ENCODE results near the gene FLT3. TPM values are rescaled to one million over a fixed set of nuclear protein-coding genes. Genes with fewer than 3 reads are reported as not detected.

The FLT3 gene
- total and polyA plus RNA-seq, 2 of the 13 experiments (the other 11 are each of a cell fraction or from before 2014, with no cell fraction given) = not detected

GRCh38 chr13:28067491-28067890, 32.9 kb downstream of the FLT3 start:
- no peaks in the 10 kb centered on the region for H3K36me3 ChIP-seq (replicated peaks in 1 of 2; ENCODE audit: control insufficient read depth in 1 of 2, insufficient read depth in 2 of 2, low read length in 2 of 2)
- FAIRE-seq (no peak), DNase-seq (ENCODE audit: low spot score) (no peak), ATAC-seq (no peak)
- H3K4me1 ChIP-seq (ENCODE audit: insufficient read depth, low read length) = no peaks in the 10 kb centered on the region
- H3K27me3 ChIP-seq (ENCODE audit: control insufficient read depth in 1 of 2, insufficient read depth in 2 of 2, low read length in 2 of 2) = peaks cover 0 to 3% of the 10 kb centered on the region in 2 experiments; a peak in 1 of 5 replicates
- no TSS peak for BruUV-seq (replicated peaks)
- intact Hi-C loops (cut with micrococcal nuclease; ENCODE audit: unreplicated experiment) (no loop called here), in situ Hi-C loops (cut with HindIII; ENCODE audit: extremely low pct_ligation_motif_present, low pct_unique_long_range_greater_than_20kb) (loop anchor here (25.0 kb wide), 1 partner anchor 570 kb away; no protein-coding TSS in a partner anchor)
- no peak overlapping the region for H3K27ac ChIP-seq (ENCODE audit: extremely low read length, insufficient read depth, low read length)
- no peak overlapping the region for H3K9ac ChIP-seq (ENCODE audit: insufficient read depth, low read depth, low read length)
- WGBS (ENCODE audit: low lambda C conversion rate) = 36% methylated on average over 3 of the region's 3 CpGs
- POLR2A ChIA-PET = no interaction called here
- H4K20me1 ChIP-seq (ENCODE audit: insufficient read depth, low read length) = no peaks in the 10 kb centered on the region
- CTCF ChIA-PET (ENCODE audit: low intra/inter-chr PET ratio, low total read pairs) = no interaction called here
- H3K4me2 ChIP-seq (ENCODE audit: low read depth, low read length) = no peak overlapping the region
- no peaks in the 10 kb centered on the region for H3K9me3 ChIP-seq (ENCODE audit: low read length)
- no peak overlapping the region for H2AFZ ChIP-seq (ENCODE audit: low read length)
- no peak overlapping the region for H3K4me3 ChIP-seq (replicated peaks in 1 of 3; ENCODE audit: insufficient read depth in 1 of 3, low read depth in 2 of 3, low read length in 3 of 3)
- H3K79me2 ChIP-seq (ENCODE audit: insufficient read depth, low read length) = no peaks in the 10 kb centered on the region
- TF ChIP-seq ZNF619 (CRISPR knock-in tag; IDR thresholded peaks at IDR 0.05) (no peak), ZNF609 (CRISPR knock-in tag; IDR thresholded peaks at IDR 0.05; ENCODE audit: borderline replicate concordance) (no peak), PRDM15 (CRISPR knock-in tag; IDR thresholded peaks at IDR 0.05) (no peak), ELF4 (CRISPR knock-in tag; IDR thresholded peaks at IDR 0.05; ENCODE audit: borderline replicate concordance) (no peak), POLR2AphosphoS5 (IDR thresholded peaks at IDR 0.05; ENCODE audit: low read depth, low read length) (no peak)
- TF ChIP-seq, protein P1, sequence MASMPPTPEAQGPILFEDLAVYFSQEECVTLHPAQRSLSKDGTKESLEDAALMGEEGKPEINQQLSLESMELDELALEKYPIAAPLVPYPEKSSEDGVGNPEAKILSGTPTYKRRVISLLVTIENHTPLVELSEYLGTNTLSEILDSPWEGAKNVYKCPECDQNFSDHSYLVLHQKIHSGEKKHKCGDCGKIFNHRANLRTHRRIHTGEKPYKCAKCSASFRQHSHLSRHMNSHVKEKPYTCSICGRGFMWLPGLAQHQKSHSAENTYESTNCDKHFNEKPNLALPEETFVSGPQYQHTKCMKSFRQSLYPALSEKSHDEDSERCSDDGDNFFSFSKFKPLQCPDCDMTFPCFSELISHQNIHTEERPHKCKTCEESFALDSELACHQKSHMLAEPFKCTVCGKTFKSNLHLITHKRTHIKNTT (CRISPR knock-in tag; IDR thresholded peaks at IDR 0.05) = no peak
- TF ChIP-seq, protein P2, sequence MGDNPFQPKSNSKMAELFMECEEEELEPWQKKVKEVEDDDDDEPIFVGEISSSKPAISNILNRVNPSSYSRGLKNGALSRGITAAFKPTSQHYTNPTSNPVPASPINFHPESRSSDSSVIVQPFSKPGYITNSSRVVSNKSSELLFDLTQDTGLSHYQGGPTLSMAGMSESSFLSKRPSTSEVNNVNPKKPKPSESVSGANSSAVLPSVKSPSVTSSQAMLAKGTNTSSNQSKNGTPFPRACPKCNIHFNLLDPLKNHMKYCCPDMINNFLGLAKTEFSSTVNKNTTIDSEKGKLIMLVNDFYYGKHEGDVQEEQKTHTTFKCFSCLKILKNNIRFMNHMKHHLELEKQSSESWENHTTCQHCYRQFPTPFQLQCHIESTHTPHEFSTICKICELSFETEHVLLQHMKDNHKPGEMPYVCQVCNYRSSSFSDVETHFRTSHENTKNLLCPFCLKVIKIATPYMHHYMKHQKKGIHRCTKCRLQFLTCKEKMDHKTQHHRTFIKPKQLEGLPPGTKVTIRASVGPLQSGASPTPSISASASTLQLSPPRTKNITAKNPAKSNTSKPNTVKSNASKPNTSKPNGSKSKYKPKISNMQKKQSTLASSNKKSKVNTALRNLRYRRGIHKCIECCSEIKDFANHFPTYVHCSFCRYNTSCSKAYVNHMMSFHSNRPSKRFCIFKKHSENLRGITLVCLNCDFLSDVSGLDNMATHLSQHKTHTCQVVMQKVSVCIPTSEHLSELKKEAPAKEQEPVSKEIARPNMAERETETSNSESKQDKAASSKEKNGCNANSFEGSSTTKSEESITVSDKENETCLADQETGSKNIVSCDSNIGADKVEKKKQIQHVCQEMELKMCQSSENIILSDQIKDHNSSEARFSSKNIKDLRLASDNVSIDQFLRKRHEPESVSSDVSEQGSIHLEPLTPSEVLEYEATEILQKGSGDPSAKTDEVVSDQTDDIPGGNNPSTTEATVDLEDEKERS (CRISPR knock-in tag; IDR thresholded peaks at IDR 0.05) = no peak
